ENCODE data around the gene DDIT3. TPM values are rescaled to one million over a fixed set of nuclear protein-coding genes. Genes with fewer than 3 reads are reported as not detected.
A peak's percentile ranks its signal among the peaks of the same experiment; 100 is the strongest.

DDIT3 gene
- total RNA-seq, 1 experiment from 2014 or later, result 14.1 TPM

- TF ChIP-seq, protein P1, sequence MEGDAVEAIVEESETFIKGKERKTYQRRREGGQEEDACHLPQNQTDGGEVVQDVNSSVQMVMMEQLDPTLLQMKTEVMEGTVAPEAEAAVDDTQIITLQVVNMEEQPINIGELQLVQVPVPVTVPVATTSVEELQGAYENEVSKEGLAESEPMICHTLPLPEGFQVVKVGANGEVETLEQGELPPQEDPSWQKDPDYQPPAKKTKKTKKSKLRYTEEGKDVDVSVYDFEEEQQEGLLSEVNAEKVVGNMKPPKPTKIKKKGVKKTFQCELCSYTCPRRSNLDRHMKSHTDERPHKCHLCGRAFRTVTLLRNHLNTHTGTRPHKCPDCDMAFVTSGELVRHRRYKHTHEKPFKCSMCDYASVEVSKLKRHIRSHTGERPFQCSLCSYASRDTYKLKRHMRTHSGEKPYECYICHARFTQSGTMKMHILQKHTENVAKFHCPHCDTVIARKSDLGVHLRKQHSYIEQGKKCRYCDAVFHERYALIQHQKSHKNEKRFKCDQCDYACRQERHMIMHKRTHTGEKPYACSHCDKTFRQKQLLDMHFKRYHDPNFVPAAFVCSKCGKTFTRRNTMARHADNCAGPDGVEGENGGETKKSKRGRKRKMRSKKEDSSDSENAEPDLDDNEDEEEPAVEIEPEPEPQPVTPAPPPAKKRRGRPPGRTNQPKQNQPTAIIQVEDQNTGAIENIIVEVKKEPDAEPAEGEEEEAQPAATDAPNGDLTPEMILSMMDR (conservative IDR thresholded peaks at IDR 0.05), result no peak
- Histone ChIP-seq H2BK12ac (ENCODE audit: insufficient read length, low read depth, low read length) (no peak overlapping the region), H4K20me1 (ENCODE audit: control insufficient read depth, insufficient read depth, insufficient read length) (no peaks in the 10 kb centered on the region), H3K9me3 (ENCODE audit: control insufficient read depth, low read depth, low read length) (no peaks in the 10 kb centered on the region), H4K5ac (ENCODE audit: insufficient read length, low read depth, low read length) (no peak overlapping the region), H3T11ph (ENCODE audit: low read length) (no peak overlapping the region), H2AK5ac (ENCODE audit: insufficient read length, low read length) (no peak overlapping the region), H3K14ac (ENCODE audit: insufficient read depth, low read length) (no peak overlapping the region), H3K4me2 (ENCODE audit: insufficient read depth, insufficient read length, low read length) (no peak overlapping the region), H3K4ac (ENCODE audit: low read depth, low read length) (no peak overlapping the region), H3K56ac (ENCODE audit: insufficient read length, low read depth, low read length) (no peak overlapping the region), H3K23ac (ENCODE audit: insufficient read length, low read depth, low read length) (no peak overlapping the region), H4K8ac (replicated peaks; ENCODE audit: insufficient read length, low read depth, low read length) (no peak overlapping the region), H3K23me2 (ENCODE audit: insufficient read length, low read depth, low read length, poor library complexity, severe bottlenecking) (peaks cover 14% of the 10 kb centered on the region), H2BK120ac (ENCODE audit: low read depth, low read length, poor library complexity, severe bottlenecking) (no peak overlapping the region), H3K27me3 (ENCODE audit: insufficient read depth, low read length) (no peaks in the 10 kb centered on the region), H2BK5ac (ENCODE audit: insufficient read length, low read length) (no peak overlapping the region), H3K18ac (ENCODE audit: insufficient read length, low read depth, low read length) (no peak overlapping the region), H2AFZ (ENCODE audit: low read length) (no peak overlapping the region), H2BK20ac (ENCODE audit: low read depth, low read length, poor library complexity, severe bottlenecking) (no peak overlapping the region), H4K91ac (ENCODE audit: insufficient read length, low read depth, low read length) (no peak overlapping the region), H3K4me1 (ENCODE audit: insufficient read depth, low read length) (peaks cover 3% of the 10 kb centered on the region; the same call in 1 of the 2 replicates), H3K79me2 (ENCODE audit: insufficient read depth, low read length) (no peaks in the 10 kb centered on the region), H3K9ac (ENCODE audit: extremely low read depth, insufficient read length, low read length) (no peak overlapping the region), H2BK15ac (ENCODE audit: low read depth, low read length) (no peak overlapping the region), H3K79me1 (ENCODE audit: insufficient read depth, low read depth, low read length, poor library complexity, severe bottlenecking) (no peaks in the 10 kb centered on the region), H3K27ac (ENCODE audit: insufficient read length, low read depth, low read length) (no peak overlapping the region)
- Mint-ChIP-seq H3K36me3 (ENCODE audit: insufficient read depth in 1 of 3, low read depth in 3 of 3) (peaks cover 14 to 44% (median 40%) of the 10 kb centered on the region in 3 experiments; a peak in 6 of 7 replicates), H3K9me3 (no peaks in the 10 kb centered on the region), H3K27me3 (ENCODE audit: low read depth) (no peaks in the 10 kb centered on the region; the same call in 1 of the 2 replicates), H3K4me3 (peak overlapping the region; percentile 12 to 96; a peak in 2 of 5 replicates), H3K4me1 (peaks cover 25 to 45% of the 10 kb centered on the region in 2 experiments), H3K27ac (no peak overlapping the region)
- DNase-seq, result no peak
- no CpG with 5 or more reads among the region's 11 CpGs for WGBS (ENCODE audit: extremely low coverage, insufficient read length, low lambda C conversion rate)
Measured at GRCh38 chr12:57524814-57525614, 4.7 kb upstream of the DDIT3 start.

Measured in H9 (cell line).